ENCODE results near the gene FBF1.
"Not testable (repeated sequence)": the region's sequence is repeated elsewhere in the genome, so short reads cannot be mapped to it uniquely, and the experiment has no call there.

The FBF1 gene, protein sequence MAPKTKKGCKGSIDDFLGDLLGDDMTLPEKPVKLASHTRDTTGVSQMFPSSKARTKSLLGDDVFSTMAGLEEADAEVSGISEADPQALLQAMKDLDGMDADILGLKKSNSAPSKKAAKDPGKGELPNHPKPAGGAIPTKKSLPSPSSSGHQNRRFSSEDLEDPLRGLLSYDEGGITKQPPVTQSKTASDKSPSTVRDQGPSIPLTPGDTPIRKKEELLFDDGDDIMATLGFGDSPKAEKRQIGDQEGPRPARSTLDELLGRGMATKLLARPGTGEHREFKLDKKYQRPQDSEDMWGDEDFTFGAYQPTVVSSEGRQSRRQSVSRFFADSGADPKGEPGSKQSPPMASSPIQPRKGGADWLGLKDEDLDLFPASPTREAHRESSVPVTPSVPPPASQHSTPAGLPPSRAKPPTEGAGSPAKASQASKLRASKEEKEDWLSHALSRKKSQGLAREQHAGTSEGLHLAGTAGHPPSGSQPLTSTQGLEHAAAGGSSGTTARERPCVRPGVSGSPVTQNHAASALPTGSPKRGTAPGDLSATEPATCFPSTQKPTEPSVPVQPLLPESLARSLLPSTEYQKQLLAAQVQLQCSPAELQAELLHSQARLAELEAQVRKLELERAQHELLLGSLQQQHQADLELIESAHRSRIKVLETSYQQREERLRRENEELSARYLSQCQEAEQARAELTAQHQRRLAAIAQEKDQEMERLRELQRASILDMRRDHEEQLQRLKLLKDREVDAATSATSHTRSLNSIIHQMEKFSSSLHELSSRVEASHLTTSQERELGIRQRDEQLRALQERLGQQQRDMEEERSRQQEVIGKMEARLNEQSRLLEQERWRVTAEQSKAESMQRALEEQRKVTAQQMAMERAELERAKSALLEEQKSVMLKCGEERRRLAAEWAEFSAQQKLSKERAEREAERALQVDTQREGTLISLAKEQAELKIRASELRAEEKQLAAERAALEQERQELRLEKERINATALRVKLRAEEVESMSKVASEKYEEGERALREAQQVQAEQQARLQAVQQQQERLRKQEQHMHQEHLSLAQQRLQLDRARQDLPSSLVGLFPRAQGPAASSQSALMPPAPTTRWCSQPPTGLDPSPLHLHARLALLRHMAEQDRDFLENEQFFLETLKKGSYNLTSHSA

DNA sequence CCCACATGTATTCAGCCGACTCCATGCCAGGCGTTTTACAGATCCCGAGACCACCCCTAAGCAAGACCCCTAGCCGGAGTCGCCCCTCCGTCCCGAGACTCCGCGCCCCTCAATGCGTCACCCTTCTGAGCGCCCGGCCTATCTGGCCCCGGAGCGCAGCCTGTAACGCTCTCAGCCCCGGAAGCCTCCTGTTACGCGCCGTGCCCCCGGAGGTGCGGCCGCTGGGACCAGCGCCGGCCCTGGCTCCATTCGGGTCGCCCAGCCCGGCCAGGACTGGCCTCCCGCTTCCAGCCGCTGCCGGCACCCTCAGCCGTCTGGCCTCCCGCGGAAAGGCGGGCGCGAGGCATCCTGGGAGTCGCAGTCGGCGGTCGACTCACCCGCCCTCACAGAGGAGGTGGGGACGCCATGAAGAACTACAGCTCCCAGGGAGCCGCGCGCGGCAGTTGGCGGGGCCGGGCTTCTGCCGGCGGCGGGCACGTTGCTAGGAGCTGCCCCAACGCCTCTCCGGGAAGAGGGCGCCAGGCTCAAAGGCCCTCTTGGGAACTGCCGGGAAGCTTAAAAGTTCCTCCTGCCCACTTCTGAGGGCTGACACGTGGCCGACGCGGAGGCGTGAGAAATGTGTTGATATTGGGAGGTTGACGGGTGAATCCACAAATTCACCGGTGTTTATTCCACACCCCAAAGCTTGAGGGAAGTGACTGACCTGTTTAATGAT lies at the start of gene FBF1:
Gene FBF1, minus strand, starts transcription at position 316 of the 715 bp plus-strand sequence. CDS start 2,893 bp downstream, outside the sequence.
- DNase-seq (ENCODE audit: low read depth), result peak; percentile 89

DNA sequence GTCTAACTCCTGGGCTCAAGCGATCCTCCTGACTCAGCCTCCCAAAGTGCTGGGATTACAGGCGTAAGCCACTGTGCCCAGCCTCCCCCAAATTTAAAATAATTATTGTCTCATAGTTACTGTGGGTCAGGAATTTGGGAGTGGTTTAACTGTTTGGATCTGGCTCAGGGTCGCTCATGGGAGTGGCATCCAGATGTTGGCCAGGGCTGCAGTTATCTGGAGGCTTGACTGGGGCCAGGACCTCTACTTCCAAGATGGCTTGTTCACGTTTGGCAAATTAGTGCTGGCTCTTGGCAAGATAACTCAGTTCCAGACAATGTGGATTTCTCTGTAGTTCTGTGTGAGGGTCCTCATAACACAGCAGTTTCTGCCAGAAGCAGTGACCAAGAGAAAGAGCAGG lies 46.2 kb upstream of the FBF1 start:
- DNase-seq (ENCODE audit: low read depth), result no peak

DNA sequence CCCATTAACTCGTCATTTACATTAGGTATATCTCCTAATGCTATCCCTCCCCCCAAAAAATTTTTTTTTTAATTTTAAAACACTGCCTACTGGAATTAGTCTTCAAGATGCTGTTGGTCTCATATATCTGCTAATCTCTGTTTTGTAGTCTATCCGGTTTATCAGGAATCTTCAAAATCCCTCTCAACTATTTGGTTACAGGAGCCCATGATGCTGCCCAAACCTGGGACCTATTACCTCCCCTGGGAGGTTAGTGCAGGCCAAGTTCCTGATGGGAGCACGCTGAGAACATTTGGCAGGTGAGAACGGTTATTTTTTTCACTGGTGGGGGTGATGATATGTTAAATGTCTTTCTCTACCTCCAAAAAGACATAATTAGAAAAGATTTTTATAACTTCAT lies 45.1 kb upstream of the FBF1 start:
- no peak for DNase-seq (ENCODE audit: low read depth)

DNA sequence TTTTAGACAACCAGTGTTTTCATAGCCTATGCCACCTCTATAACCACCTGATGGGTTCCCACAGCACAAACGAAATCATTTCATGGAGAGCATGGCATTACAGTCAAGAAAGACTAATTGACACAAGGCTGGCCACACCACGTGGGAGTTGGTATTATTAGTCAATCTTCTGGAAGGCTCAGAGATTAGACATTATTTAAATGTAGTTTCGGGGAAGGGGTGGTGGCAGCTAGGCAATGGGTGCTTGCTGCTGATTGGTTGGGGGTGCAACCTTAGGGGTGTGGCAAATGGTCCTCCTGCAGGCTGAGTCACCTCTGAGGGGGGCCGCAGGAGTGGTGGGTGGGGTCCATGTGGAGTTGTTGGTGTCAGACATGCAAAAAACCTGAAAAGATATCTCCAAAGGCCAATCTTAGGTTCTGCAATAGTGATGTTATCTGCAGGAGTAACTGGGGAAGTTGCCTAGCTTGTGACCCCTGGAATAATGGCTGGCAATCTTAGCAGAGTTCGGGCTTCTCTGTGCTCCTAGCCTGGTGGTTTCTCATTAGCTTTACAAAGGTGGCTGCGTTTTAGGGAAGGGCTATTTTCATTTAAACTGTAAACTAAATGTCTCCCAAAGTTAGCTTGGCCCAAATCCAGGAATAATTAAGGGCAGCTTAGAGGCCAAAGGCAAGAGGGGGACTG lies 42.8 kb upstream of the FBF1 start:
- peak; percentile 48 for DNase-seq (ENCODE audit: low read depth)

DNA sequence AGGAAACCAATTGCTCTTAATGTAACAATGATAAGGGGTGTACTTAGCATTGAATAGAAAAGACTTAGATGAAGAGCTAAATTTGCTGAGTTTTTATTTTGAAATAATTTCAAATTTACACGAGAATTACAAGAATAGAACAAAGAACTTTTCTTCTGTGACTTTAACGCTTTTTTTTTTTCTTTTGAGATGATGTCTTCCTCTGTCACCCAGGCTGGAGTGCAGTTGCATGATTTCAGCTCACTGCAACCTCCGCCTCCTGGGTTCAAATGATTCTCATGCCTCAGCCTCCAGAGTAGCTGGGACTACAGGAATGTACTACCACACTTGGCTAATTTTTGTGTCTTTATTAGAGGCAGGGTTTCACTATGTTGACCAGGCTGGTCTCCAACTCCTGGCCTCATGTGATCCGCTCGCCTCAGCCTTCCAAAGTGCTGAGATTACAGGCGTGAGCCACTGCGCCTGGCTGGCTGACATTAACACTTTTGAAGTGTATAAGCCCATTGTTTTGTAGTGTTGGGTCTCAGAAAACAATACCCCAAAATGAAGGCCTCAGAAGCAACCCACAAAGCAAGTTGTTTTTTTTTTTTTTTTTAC lies 40.3 kb upstream of the FBF1 start:
- DNase-seq (ENCODE audit: low read depth), result no peak

DNA sequence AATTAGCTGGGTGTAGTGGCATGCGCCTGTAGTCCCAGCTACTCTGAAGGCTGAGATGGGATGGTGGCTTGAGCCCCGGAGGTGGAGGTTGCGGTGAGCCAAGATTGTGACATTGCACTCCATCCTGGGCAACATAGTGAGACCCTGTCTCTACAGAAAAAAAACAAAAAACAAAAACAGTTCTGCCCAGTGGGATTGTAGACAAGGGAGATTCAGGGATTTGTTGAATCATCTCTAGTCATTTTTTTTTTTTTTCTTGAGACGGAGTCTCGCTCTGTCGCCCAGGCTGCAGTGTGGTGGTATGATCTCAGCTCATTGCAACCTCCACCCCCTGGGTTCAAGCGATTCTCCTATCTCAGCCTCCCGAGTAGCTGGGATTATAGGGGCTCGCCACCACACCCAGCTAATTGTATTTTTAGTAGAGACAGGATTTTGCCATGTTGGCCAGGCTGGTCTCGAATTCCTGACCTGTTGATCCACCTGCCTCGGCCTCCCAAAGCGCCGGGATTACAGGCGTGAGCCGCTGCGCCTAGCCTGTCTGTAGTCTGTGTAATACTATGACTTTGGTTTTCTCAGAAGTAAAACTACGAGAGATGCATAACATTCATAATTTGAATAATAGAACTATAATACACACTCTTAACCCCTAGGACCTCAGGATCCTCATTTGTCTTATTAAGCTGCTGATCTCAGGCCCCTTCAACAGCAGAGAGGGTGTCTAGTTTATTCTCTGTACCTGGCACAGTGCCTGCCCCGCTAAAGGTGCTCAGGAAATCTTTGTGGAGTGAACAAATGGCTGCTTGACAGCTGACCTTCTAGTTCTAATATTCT lies 39.6 kb upstream of the FBF1 start:
- no peak for DNase-seq (ENCODE audit: low read depth)

DNA sequence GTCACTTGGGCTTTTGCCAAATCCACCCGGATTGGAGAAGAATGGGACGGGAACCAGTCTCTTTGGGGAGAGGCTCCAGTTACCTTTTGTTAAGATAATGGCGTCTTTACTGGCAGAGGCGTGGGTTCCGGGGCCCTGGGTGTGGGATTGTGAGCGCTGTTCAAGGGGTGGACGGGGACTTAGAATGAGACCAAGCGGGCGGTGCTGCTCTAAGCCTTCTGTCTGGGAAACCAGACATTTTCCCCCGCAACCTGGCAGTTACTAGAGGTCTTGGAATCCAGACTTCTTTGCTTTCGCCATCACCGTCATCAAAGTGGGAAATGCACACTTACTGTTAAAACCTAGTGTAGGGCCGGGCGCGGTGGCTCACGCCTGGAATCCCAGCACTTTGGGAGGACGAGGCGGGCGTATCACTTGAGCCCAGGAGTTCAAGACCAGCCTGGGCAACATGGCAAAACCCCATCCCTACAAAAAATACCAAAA lies 38.9 kb upstream of the FBF1 start:
- no peak for DNase-seq (ENCODE audit: low read depth)

DNA sequence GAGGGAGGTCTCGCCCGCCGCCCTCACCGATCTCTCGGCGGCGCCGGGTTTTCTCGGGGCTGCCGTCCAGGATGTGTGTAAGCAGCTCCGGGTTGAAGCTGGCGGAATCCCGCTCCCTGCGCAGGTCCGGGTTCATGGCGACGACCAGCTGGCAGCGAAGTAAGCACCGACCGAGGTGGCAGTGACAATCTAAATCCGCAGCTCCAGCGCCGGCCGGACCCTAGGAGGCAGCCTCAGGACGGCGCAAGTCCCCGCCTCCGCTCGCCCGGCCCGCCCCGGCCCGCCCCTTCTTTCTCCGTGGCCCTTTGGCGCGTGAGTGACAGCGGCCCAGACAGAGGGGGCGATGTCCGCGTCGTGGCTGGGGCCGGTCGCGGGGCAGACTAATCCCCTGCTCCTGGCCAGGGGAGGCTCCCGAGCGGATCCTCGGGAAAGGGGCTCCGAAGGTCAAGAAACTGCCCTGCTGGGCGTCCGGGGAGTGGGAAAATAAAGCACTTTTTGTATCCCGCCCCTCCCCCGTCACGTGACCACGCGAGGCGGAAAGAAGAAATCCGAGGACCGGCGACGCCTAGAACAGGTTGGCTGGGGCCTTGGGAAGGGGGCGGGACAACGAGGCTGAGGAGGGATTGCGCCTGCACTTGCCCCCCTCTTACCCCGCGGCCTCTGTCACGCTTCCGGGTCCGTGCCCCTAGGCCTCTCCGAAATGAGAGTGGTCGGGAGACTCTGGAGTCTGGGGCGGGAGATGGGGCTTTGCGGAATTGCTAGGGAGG lies 38.3 kb upstream of the FBF1 start, which contains the start of the genes ACOX1 and TEN1:
Gene ACOX1, minus strand, starts transcription at position 229 of the 767 bp plus-strand sequence. Its CDS starts 93 bp downstream, at position 136.
Gene TEN1, plus strand, starts transcription at position 303 of the 767 bp plus-strand sequence. CDS start 6,953 bp downstream, outside the sequence.
- peak; percentile 95 for DNase-seq (ENCODE audit: low read depth)

DNA sequence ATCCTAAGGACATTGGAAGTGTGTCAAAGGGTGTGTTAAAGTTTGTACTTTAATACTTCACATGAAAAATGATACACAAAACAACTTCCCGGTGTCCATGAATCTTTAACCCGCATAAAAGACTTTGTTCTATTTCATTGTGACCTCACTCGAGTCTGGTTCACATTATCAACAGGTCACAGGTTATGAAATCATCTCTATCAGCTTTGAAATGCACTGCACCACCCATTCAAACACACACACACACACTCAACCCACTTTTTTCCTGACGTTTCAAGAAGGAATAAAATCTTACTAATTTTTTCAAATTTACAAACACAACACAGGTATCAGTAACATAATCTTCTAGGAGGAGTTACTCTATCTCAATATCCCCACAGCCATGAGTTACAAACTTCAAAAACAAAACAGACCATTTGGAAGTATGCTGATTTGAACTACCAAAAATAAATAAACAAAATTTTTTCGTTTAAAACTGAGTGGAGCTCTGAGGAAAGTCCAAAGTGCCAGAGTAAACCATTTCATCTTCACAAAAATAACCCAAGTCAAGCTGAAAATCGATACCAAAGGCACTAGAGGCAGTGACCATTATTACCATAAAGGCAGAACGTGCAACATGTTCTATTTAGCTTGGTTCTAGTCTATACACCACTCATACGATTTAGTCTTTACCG lies 35.5 kb upstream of the FBF1 start:
- DNase-seq (ENCODE audit: low read depth), result no peak

DNA sequence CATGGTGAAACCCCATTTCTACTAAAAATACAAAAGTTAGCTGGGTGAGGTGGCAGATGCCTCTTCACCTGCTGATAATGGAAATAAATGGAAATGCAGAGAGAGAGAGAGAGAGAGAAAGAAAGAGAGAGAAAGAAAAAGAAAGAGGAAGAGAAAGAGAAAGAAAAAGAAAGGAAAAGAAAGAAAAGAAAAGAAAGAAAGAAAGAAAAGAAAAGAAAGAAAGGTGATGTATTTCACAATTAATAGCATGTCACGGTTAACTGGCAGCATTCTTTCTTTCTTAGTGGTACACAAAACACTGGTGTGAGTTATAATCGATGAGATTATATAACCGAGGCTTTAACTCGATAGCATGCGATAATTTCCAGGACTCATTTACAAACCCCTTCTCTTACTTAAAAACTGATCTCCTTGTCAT lies 34.9 kb upstream of the FBF1 start:
- DNase-seq (ENCODE audit: low read depth), result no peak

DNA sequence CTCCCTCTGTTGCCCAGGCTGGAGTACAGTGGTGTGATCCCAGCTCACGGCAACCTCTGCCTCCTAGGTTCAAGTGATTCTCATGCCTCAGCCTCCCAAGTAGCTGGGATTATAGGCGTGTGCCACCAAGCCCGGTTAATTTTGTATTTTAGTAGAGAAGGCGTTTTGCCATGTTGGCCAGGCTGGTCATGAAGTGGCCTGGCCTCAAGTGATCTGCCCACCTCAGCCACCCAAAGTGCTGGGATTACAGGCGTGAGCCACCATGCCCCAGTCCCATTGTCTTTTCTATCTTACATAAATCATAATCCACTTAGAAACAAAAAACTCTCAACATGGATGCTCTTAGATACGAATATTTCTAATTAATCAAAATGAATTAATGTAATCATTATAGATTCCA lies 34.3 kb upstream of the FBF1 start:
- DNase-seq (ENCODE audit: low read depth), result not testable (repeated sequence)

DNA sequence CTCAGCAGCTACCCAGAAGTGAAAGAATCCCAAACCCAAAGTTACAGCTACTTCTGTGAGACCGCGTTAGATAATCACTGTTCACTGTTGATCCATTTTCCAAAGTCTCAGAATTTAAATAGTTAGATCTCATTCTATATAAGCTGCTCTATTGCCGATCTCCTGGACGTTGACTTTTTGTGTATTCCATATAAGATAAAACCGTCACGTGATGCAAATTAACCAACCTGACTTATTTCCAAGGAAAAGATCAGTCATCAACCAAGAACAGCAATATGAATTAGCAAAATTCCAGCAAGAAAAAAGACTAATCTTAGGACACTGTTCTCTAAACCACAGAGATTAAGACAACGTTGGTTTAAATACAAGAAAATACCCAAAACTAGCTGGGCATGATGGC lies 29.8 kb upstream of the FBF1 start:
- no peak for DNase-seq (ENCODE audit: low read depth)

DNA sequence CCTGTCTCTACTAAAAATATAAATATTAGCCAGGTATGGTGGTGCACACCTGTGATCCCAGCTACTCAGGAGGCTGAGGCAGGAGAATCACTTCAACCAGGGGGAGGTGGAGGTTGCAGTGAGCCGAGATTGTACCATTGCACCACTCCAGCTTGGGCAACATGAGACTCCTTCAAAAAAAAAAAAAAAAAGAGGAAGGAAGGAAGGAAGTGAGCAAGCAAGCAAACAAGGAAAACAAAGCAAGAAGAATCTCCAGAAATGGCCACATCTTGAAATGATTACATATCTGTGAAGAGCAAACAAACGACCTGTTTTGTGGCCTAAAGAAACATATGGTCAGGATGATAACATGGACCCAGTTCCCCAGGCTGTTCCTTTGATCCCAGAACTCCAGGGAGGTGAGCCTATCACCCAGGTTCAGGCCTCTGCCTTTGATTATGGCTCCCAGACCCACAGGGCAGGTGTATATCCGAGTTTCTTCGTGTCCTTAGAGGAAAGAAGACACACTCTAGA lies 29.2 kb upstream of the FBF1 start:
- DNase-seq (ENCODE audit: low read depth), result no peak

DNA sequence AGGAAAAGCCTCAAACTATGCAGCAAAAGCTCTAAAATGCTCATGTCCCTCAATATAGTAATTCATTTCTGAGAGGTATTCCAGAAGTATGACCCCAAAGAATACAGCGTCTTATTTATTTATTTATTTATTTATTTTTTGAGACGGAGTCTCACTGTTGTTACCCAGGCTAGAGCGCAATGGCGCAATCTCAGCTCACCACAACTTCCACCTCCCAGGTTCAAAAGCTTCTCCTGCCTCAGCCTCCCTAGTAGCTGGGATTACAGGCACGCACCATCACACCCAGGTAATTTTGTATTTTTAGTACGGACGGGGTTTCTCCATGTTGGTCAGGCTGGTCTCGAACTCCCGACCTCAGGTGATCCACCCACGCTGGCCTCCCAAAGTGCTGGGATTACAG lies 28.2 kb upstream of the FBF1 start:
- DNase-seq (ENCODE audit: low read depth), result not testable (repeated sequence)

DNA sequence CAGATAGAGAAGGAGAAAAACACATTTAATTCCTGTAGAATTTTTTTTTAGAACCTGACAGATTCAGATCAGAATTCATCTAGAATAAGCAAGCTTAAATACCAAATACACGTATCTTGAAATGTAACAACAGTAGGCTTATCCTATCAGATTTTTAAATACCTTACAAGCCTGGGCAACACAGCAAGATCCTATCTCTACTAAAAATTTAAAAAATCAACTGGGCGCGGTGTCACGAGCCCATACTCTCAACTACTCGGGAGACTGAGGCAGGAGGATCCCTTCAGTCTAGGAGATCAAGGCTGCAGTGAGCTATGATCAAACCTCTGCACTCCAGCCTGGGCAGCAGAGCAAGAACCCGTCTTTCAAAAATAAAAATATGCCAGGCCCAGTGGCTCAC lies 24.6 kb upstream of the FBF1 start:
- no peak for DNase-seq (ENCODE audit: low read depth)

DNA sequence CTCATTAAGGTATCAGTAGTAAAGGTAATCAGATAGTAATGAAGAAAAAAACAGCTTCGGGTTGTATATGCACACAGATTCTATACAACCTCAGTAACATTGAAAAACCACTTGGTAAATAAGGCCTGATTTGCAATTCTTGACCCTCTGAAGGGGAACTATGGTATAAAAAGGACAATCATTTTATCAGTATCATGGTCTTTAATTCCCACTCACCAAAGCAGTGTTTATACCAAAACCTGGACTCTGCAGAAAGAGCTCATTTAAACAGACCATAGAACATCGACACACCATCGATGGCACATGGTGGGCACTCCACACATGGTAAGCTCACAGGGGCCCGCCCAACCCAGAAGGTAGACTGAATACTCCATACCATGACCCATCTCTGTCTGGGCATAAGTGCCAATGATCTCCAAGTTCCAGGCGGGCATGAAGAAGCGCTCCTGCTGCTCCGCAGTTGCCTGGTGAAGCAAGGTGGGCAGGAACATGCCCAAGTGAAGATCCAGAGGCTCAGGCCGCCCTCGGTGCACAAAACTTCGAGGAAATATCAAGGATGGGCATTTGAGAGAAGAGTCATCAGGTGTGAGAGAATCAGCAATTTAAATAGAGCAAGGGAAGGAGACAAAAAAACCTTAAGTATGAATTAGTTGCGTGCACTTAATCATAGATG lies 19.1 kb upstream of the FBF1 start:
- no peak for DNase-seq (ENCODE audit: low read depth)

Measured in fibroblast of the conjunctiva (primary cell).